ENCODE results near the gene PPRC1. TPM values are rescaled to one million over a fixed set of nuclear protein-coding genes. Genes with fewer than 3 reads are reported as not detected.

PPRC1 gene
- total RNA-seq, 2 donors from 2014 or later: 17.0 to 36.1 TPM

GRCh38 chr10:102109166-102110116, 23.4 kb upstream of the PPRC1 start:
- TF ChIP-seq CTCF (IDR thresholded peaks at IDR 0.05): no peak
- Histone ChIP-seq H3K36me3 (peaks cover 30% of the 10 kb centered on the region), H3K9ac (ENCODE audit: low read depth in 2 of 2, low read length in 2 of 2) (no peak overlapping the region), H3K4me1 (peaks cover 12% of the 10 kb centered on the region), H3K27ac (no peak overlapping the region), H3K27me3 (no peaks in the 10 kb centered on the region), H3K4me3 (no peak overlapping the region), H3K9me3 (no peaks in the 10 kb centered on the region)
- no peak for DNase-seq
- intact Hi-C loops (cut with DNase I): no loop called here

DNA sequence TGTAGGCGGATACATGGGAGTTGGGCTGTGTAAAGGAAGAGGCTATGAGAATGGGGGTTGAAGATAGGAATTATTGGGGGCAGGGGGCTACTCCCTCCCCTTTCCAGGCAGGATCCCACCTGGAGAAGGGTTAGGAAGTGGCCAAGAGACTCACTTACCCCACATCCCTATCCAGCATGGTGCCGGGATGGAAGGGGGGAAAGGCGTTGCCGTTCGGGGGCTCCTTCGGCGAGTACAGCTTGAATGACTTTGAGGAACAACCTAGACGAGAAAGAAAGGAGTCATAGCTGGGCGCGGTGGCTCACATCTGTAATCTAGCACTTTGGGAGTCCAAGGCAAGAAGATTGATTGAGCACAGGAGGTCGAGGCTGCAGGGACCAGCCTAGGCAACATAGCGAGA, 21.6 kb upstream of the PPRC1 start:
- no peak overlapping the region for H3K9ac ChIP-seq (ENCODE audit: low read depth in 2 of 2, low read length in 2 of 2)
- H3K27ac ChIP-seq: no peak overlapping the region
- intact Hi-C loops (cut with DNase I): no loop called here
- H3K4me1 ChIP-seq: peaks cover 22% of the 10 kb centered on the region
- no peak for TF ChIP-seq CTCF (IDR thresholded peaks at IDR 0.05)
- H3K9me3 ChIP-seq: no peaks in the 10 kb centered on the region
- no peak overlapping the region for H3K4me3 ChIP-seq
- DNase-seq: no peak
- H3K27me3 ChIP-seq: no peaks in the 10 kb centered on the region
- H3K36me3 ChIP-seq: peaks cover 30% of the 10 kb centered on the region

- TF ChIP-seq CTCF (IDR thresholded peaks at IDR 0.05): no peak
- no peak overlapping the region for H3K4me3 ChIP-seq
- H3K27ac ChIP-seq: no peak overlapping the region
- no peak for DNase-seq
- intact Hi-C loops (cut with DNase I): no loop called here
- no peaks in the 10 kb centered on the region for H3K9me3 ChIP-seq
- peaks cover 23% of the 10 kb centered on the region for H3K4me1 ChIP-seq
- no peaks in the 10 kb centered on the region for H3K27me3 ChIP-seq
- H3K36me3 ChIP-seq: peaks cover 30% of the 10 kb centered on the region
- no peak overlapping the region for H3K9ac ChIP-seq (ENCODE audit: low read depth in 2 of 2, low read length in 2 of 2)
Observed at GRCh38 chr10:102112210-102112817, 20.5 kb upstream of the PPRC1 start.

DNA sequence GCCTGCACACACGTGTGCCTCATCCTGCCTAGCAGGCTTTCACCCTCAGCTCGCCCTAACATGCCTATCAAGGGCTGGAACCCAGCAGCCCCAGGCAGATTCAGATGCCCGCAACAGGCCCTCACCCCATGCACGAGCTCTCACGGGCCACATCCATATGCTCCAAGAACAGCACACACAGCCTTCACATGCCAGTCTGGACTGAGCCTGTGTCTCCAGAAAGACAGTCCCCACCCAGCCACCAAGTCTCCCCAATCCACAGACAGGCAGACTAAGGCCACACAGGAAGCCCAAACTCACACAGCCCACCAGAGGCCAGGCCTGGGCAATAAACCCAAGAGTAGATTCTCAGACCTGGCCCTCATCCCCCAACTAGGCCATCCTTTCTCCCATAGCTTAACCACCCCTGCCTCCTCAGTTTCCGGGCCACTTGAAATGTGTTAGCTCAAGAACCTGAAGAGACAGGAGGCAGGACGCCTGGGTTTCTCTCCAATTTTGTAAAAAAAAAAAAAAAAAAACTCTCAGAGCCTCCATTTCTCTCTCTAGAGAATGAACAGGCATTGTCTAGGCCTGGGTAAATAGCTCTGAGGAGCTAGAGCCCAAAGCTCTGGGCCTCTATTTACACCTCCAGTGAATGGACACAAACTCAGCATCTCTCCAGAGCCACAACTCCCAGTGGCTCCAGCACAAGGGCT, 19.4 kb upstream of the PPRC1 start:
- Histone ChIP-seq H3K4me3 (peak overlapping the region; percentile 75), H3K4me1 (peaks cover 32% of the 10 kb centered on the region), H3K27ac (no peak overlapping the region), H3K9ac (ENCODE audit: low read depth in 2 of 2, low read length in 2 of 2) (peak overlapping the region; percentile 68 to 69), H3K9me3 (no peaks in the 10 kb centered on the region), H3K27me3 (no peaks in the 10 kb centered on the region), H3K36me3 (peaks cover 24% of the 10 kb centered on the region)
- intact Hi-C loops (cut with DNase I): no loop called here
- TF ChIP-seq CTCF (IDR thresholded peaks at IDR 0.05): no peak
- DNase-seq: no peak
